Subcutaneous adipose tissue (tissue), 4 donors: ENCODE results near the gene ZSCAN30. TPM values are rescaled to one million over a fixed set of nuclear protein-coding genes. Genes with fewer than 3 reads are reported as not detected.

Source experiments
- CTCF ChIP-seq: fragments of 450-650 bp; IDR thresholded peaks from one replicate; pipeline ENCODE4 v1.5.1; 2016; ENCODE audit warnings: low read depth, mild to moderate bottlenecking, control low read depth, antibody characterized with exemption, moderate library complexity
- total RNA-seq, 4 donors: library from RNA; depleted of rRNA; stranded (reverse); fragments of >200 nt; gene quantifications; one replicate each; pipeline ENCODE4 v1.1.0, GENCODE V29; 2016

Gene ZSCAN30
- total RNA-seq, 4 donors from 2014 or later: 17.7 to 20.1 (median 19.0) TPM

GRCh38 chr18:35267161-35267651, 22.8 kb downstream of the ZSCAN30 start:
- no peak for TF ChIP-seq CTCF

GRCh38 chr18:35264409-35264808, 25.6 kb downstream of the ZSCAN30 start:
- TF ChIP-seq CTCF: no peak

- TF ChIP-seq CTCF: no peak
These were observed 33.1 kb downstream of the ZSCAN30 start for GRCh38 chr18:35256947-35257346.

GRCh38 chr18:35253655-35254287, 36.3 kb downstream of the ZSCAN30 start:
- no peak for TF ChIP-seq CTCF

GRCh38 chr18:35252466-35252865, 37.6 kb downstream of the ZSCAN30 start:
- no peak for TF ChIP-seq CTCF

GRCh38 chr18:35248429-35248828, 41.6 kb downstream of the ZSCAN30 start:
- no peak for TF ChIP-seq CTCF

- no peak for TF ChIP-seq CTCF
These were observed 42.4 kb downstream of the ZSCAN30 start for GRCh38 chr18:35247412-35248249.
